Motor neuron (in vitro differentiated cells): ENCODE measurements around the gene COBLL1. TPM values are rescaled to one million over a fixed set of nuclear protein-coding genes. Genes with fewer than 3 reads are reported as not detected.

Source experiments
- ATAC-seq, 8 experiments: fragments of 200-7000 bp; cut with Tn5 transposase; replicated peaks in 6 of 8; 2 replicates each; pipeline ENCODE4 v1.8.0; 2021; ENCODE audit warnings: mild to moderate bottlenecking in 8 of 8, moderate library complexity in 8 of 8
- H3K27ac ChIP-seq, 2 donors: fragments of 250-450 bp; sonication (Bioruptor Pico); 2 replicates each; pipeline ENCODE4 v1.9.0; 2021; ENCODE audit warnings: antibody characterized with exemption in 2 of 2, mild to moderate bottlenecking in 2 of 2, moderate library complexity in 1 of 2
- H3K4me1 ChIP-seq, 2 donors: fragments of 250-450 bp; sonication (Bioruptor Pico); replicated peaks in 1 of 2; 2 replicates each; pipeline ENCODE4 v1.6.1; 2021; ENCODE audit warnings: antibody characterized with exemption in 2 of 2, mild to moderate bottlenecking in 2 of 2, moderate library complexity in 1 of 2
- H3K4me3 ChIP-seq, 5 donors: fragments of 250-450 bp; sonication (Bioruptor Pico); 2 replicates each; pipeline ENCODE4 v1.9.0; 2021; ENCODE audit warnings: antibody characterized with exemption in 5 of 5, mild to moderate bottlenecking in 5 of 5, moderate library complexity in 4 of 5
- WGBS, 10 experiments: fragments of 450-650 bp; shearing (Covaris generic); methylation state at CpG; one replicate each; pipeline ENCODE4 v1.0.0; 2022; 5-methylcytosine and 5-hydroxymethylcytosine counted together
- in situ Hi-C, 9 experiments: fragments of 400-800 bp; cut with MboI; loops; one replicate each; pipeline ENCODE4 v1.15.0; 2021; ENCODE audit warnings: low sequenced_read_pairs in 9 of 9, low pct_unique_long_range_greater_than_20kb in 2 of 9; ENCODE audit not compliant: unreplicated experiment in 9 of 9
- total RNA-seq, 8 experiments: library from RNA; unstranded; fragments of 300-600 nt; gene quantifications; 2 replicates each; pipeline versions ENCODE4 v1.2.3 to v1.2.4, GENCODE V29; 2022

Gene COBLL1
- total RNA-seq, 8 experiments from 2014 or later = 0.65 to 50.6 (median 8.1) TPM

- in situ Hi-C loops = loop anchor here in 4 of 9 experiments (10.0 to 25.0 kb wide), 3 partner anchors 87 to 189 kb away; no protein-coding TSS in a partner anchor
These were observed 93.7 kb downstream of the COBLL1 start for GRCh38 chr2:164747783-164748433.

DNA sequence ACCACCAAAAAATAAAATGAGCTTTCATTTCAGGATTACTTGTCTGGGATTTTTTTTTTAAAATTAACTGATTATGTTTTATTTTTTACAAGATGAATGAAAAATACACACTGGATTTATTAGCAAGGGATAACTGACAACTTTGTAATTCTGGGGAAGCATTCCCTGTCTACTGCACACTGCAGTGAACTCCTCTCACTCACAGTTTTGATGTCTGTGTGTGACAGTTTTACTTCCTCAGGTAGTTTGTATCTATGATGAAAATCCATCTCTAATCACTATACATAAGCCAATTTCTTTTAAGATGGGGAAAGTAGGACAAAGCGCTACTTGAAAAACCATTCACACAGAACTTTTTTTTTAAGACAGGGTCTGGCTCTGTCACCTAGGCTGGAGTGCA, 94.5 kb downstream of the COBLL1 start:
- ATAC-seq = no peak
- in situ Hi-C loops = loop anchor here in 4 of 9 experiments (10.0 to 25.0 kb wide), 3 partner anchors 88 to 190 kb away; no protein-coding TSS in a partner anchor
- 80 to 100% (median 94%) methylated on average over 1 of the region's 1 CpG; no CpG with 5 or more reads in 2 of the 10 experiments for WGBS, 10 experiments

More at GRCh38 chr2:164747783-164748433, 93.7 kb downstream of the COBLL1 start:
- no peaks in the 10 kb centered on the region for H3K4me1 ChIP-seq
- peak in 2 of 8 experiments; percentile 43 to 55 for ATAC-seq
- H3K27ac ChIP-seq = no peak overlapping the region
- no peak overlapping the region for H3K4me3 ChIP-seq
- 24 to 93% (median 69%) methylated on average over 1 to 3 of the region's 3 CpGs for WGBS, 10 experiments

GRCh38 chr2:164746713-164747112, 94.9 kb downstream of the COBLL1 start:
- in situ Hi-C loops = loop anchor here in 4 of 9 experiments (10.0 to 25.0 kb wide), 3 partner anchors 88 to 191 kb away; no protein-coding TSS in a partner anchor
- WGBS, 10 experiments = 83 to 100% (median 100%) methylated on average over 1 of the region's 1 CpG; no CpG with 5 or more reads in 6 of the 10 experiments
- no peaks in the 10 kb centered on the region for H3K4me1 ChIP-seq
- no peak overlapping the region for H3K27ac ChIP-seq
- H3K4me3 ChIP-seq = no peak overlapping the region
- no peak for ATAC-seq

More for the DNA sequence above, 94.5 kb downstream of the COBLL1 start:
- Histone ChIP-seq H3K27ac (no peak overlapping the region), H3K4me3 (no peak overlapping the region), H3K4me1 (no peaks in the 10 kb centered on the region)

DNA sequence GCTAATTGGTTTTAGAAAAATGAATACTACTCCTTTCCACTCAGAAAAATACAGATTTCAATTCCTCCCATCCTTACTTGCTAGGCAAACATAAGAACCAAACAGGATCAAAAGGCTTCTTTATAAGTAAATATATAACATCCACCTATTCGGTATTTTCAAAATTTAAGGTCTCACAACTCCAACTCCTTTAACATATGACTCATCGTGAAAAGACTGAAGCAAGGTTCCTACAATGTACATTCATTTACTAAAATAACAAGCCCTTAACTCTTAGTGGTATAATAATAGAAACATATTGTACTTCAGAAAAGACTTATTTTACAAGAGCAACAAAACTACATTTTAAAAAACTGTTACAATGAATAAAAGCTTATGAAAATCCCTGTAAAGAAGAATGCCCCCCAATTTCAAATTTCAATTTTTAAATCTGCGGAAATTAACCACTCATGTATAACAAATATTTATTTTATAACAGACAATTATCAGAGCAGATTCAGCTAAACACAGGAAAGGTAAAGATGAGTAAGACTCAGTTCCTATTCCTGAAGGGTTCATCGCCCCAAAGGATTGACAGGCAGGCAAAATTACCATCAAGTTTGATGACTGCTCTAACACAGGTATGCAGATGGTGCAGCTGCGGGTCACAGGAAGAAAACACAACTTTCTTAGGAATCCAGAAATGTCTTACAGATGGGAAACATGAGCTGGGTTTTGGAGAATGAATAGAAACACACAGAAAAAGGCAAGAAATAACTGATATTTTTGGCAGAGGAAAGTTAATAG, 96.4 kb downstream of the COBLL1 start:
- no peak overlapping the region for H3K4me3 ChIP-seq
- no peak for ATAC-seq
- H3K27ac ChIP-seq = no peak overlapping the region
- WGBS, 10 experiments = 41 to 95% (median 69%) methylated on average over 3 to 5 of the region's 5 CpGs
- in situ Hi-C loops = loop anchor here in 4 of 9 experiments (10.0 to 25.0 kb wide), 3 partner anchors 90 to 192 kb away; no protein-coding TSS in a partner anchor
- no peaks in the 10 kb centered on the region for H3K4me1 ChIP-seq

DNA sequence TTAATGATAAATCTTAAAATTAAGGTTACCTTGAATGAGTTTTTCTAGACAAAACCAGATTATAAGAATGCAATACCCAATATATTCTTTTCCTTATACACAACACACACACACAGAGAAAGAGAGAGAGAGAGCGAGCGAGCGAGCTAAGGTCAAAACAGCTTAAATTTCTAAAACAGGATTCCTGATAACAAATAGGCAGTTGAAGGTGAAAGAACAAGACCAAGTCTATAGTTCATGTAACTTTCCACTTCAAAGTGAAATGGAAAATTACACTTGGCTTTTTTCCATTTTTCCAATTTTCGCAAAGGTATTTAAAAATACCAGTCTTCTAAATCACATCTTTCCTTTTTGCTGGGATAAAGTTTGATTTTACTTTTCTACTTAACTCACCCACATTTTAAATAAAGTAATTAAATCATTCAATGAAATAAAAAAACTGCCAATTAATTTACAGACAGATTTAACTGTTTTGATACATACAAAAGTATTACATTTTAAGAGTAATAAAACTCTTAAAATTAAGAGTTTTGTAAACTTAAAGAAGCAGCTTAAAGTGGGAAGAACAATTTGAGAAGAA, 98.8 kb downstream of the COBLL1 start:
- no peak overlapping the region for H3K27ac ChIP-seq
- WGBS, 10 experiments = 93 to 100% (median 99%) methylated on average over 1 to 4 of the region's 4 CpGs

GRCh38 chr2:164739966-164740365, 101.7 kb downstream of the COBLL1 start:
- no peaks in the 10 kb centered on the region for H3K4me1 ChIP-seq
- 3 to 100% (median 67%) methylated on average over 1 to 3 of the region's 3 CpGs; no CpG with 5 or more reads in 4 of the 10 experiments for WGBS, 10 experiments
- peak in 3 of 8 experiments; percentile 30 to 76 (median 73) for ATAC-seq
- in situ Hi-C loops = loop anchor here in 4 of 9 experiments (10.0 to 25.0 kb wide), 3 partner anchors 95 to 197 kb away; no protein-coding TSS in a partner anchor
- H3K4me3 ChIP-seq = no peak overlapping the region
- H3K27ac ChIP-seq = no peak overlapping the region

More for the DNA sequence above, 98.8 kb downstream of the COBLL1 start:
- no peak for ATAC-seq
- H3K4me1 ChIP-seq = no peaks in the 10 kb centered on the region
- in situ Hi-C loops = loop anchor here in 4 of 9 experiments (10.0 to 25.0 kb wide), 3 partner anchors 92 to 194 kb away; no protein-coding TSS in a partner anchor
- H3K4me3 ChIP-seq = no peak overlapping the region

DNA sequence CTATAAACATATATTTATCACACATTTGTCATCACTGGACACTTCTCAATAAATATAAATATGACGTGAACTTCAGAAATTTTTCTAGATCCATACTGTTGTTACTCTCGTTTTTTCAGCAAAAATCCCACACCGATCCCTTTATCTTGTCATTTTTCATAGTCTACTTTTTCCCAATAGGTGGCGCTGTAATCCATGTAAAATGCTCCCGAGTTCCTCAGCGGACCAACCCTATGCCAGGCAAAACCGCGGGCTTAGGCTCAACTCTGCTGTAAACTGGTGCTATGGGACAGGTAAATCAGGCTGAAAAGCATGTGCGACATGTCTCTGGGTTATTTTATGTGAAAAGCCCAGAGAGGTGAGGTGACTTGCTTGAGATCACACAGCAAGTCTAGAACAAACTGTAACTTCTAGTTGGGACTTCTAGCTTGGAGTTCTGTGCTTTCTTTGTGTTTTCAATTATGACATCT, 104.0 kb downstream of the COBLL1 start:
- Histone ChIP-seq H3K4me1 (no peaks in the 10 kb centered on the region), H3K27ac (no peak overlapping the region), H3K4me3 (no peak overlapping the region)
- peak; percentile 44 to 83 (median 68) for ATAC-seq
- WGBS, 10 experiments = 0 to 8% (median 4%) methylated on average over 3 to 9 of the region's 9 CpGs
- in situ Hi-C loops = loop anchor here in 4 of 9 experiments (25.0 kb wide), 2 partner anchors 175 to 200 kb away; no protein-coding TSS in a partner anchor

GRCh38 chr2:164735309-164735919, 106.2 kb downstream of the COBLL1 start:
- WGBS, 10 experiments = 20 to 100% (median 83%) methylated on average over 1 to 4 of the region's 4 CpGs; no CpG with 5 or more reads in 2 of the 10 experiments
- in situ Hi-C loops = loop anchor here in 4 of 9 experiments (25.0 kb wide), 2 partner anchors 177 to 202 kb away; no protein-coding TSS in a partner anchor
- Histone ChIP-seq H3K4me3 (no peak overlapping the region), H3K27ac (no peak overlapping the region), H3K4me1 (no peaks in the 10 kb centered on the region)
- ATAC-seq = no peak

DNA sequence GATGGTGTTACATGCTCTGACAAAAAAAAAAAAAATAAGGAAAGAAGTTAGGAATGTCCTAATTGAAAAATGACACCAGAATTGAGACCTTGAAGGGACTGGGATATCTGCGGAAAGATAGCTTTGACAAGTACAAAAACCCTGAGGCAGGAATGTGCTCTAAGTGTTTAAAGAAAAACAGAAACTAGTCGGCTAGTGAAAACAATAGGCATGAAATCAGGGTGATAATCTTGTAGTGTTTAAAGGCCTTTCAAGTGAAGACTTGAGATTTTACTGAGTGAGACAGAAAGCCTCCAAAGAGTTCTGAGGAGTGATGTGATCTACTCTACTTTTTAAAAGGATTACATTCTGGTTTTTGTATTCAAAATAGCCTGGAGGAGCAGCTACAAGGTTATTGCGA, 107.4 kb downstream of the COBLL1 start:
- no peak for ATAC-seq
- H3K4me1 ChIP-seq = no peaks in the 10 kb centered on the region
- H3K27ac ChIP-seq = no peak overlapping the region
- H3K4me3 ChIP-seq = no peak overlapping the region
- in situ Hi-C loops = loop anchor here in 4 of 9 experiments (25.0 kb wide), 2 partner anchors 178 to 203 kb away; no protein-coding TSS in a partner anchor
- WGBS, 10 experiments = 71 to 100% (median 84%) methylated on average over 1 to 3 of the region's 3 CpGs

DNA sequence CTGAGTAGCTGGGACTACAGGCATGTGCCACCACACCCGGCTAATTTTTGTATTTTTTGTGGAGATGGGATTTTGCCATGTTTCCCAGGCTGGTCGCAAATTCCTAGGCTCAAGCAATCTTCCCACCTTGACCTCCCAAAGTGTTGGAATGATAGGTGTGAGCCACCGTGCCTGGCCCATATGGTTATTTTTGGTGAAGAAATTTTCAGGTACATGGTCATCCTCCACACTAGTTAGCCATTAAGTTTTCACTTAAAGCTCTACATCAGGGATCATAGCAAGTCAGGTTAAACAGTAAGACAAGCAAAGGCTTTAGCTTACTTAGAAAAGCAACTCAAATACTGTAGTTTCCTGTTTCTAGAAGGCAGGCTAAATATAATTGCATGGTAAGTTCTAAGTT, 116.1 kb downstream of the COBLL1 start:
- no peak for ATAC-seq
- Histone ChIP-seq H3K27ac (no peak overlapping the region), H3K4me1 (no peaks in the 10 kb centered on the region), H3K4me3 (no peak overlapping the region)
- WGBS, 10 experiments = 40 to 100% (median 80%) methylated on average over 1 to 3 of the region's 3 CpGs; no CpG with 5 or more reads in 3 of the 10 experiments
- in situ Hi-C loops = loop anchor here in 4 of 9 experiments (25.0 kb wide), 2 partner anchors 187 to 212 kb away; no protein-coding TSS in a partner anchor

- ATAC-seq = no peak
- Histone ChIP-seq H3K27ac (no peak overlapping the region), H3K4me3 (no peak overlapping the region), H3K4me1 (no peaks in the 10 kb centered on the region)
- in situ Hi-C loops = no loop called here
- WGBS, 10 experiments = 50 to 100% (median 94%) methylated on average over 1 to 2 of the region's 2 CpGs; no CpG with 5 or more reads in 1 of the 10 experiments
These were observed 118.8 kb downstream of the COBLL1 start for GRCh38 chr2:164722616-164723338.
